Esophagus muscularis mucosa (tissue), 4 donors: ENCODE results near the gene CD6.

ENCODE experiments used
- CTCF ChIP-seq, 3 experiments: fragments of 200-600 bp in 2 of 3; fragments of 450-650 bp in 1 of 3; sonication (generic) in 2 of 3; IDR thresholded peaks; one replicate each; pipeline ENCODE4 v1.5.1; 2017 to 2019; ENCODE audit warnings: antibody characterized with exemption in 3 of 3, mild to moderate bottlenecking in 2 of 3, moderate library complexity in 1 of 3
- EP300 ChIP-seq: sonication (generic); formaldehyde crosslinking; IDR thresholded peaks from one replicate; pipeline ENCODE4 v1.6.1; 2017; ENCODE audit warnings: antibody characterized with exemption
- POLR2A ChIP-seq: fragments of 450-650 bp; IDR thresholded peaks from one replicate; pipeline ENCODE4 v1.6.1; 2017; ENCODE audit warnings: antibody characterized with exemption, moderate library complexity, mild to moderate bottlenecking, low read depth
- POLR2AphosphoS5 ChIP-seq, 2 donors: sonication (generic); formaldehyde crosslinking; IDR thresholded peaks; one replicate each; pipeline ENCODE4 v1.6.1; 2017; ENCODE audit warnings: antibody characterized with exemption in 2 of 2

- no peak for TF ChIP-seq POLR2A
- no peak for TF ChIP-seq POLR2AphosphoS5 (IDR thresholded peaks at IDR 0.05)
- no peak for TF ChIP-seq CTCF (IDR thresholded peaks at IDR 0.05)
- no peak for TF ChIP-seq EP300
Observed at GRCh38 chr11:60937811-60938210, 33.7 kb upstream of the CD6 start.
